ENCODE measurements around the gene AAMP.

DNA sequence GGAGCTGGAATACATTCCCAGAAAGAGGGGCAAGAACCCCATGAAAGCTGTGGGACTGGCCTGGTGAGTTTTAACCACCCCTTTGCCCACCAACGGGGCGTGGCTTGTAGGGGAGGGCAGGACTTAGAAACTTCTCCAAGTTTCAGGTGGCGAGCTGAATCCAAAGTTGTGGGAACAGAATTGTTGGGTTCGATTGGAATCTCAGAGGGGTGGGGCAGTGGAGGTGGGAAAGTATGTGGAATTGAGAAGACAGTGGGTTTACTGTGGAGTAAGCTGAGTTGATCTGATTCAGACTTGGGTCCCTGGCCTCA is 1.5 kb upstream of the AAMP start:
- TF ChIP-seq CTCF (conservative IDR thresholded peaks at IDR 0.05; ENCODE audit: low read depth in 2 of 2) (no peak), EZH2 (IDR thresholded peaks at IDR 0.05; ENCODE audit: low read depth, unreplicated experiment) (no peak), POLR2AphosphoS5 (IDR thresholded peaks at IDR 0.05; ENCODE audit: low read depth) (no peak), EZH2phosphoT487 (IDR thresholded peaks at IDR 0.05; ENCODE audit: unreplicated experiment) (no peak), JUNB (IDR thresholded peaks at IDR 0.05; ENCODE audit: unreplicated experiment) (no peak), NANOG (IDR thresholded peaks at IDR 0.05; ENCODE audit: borderline replicate concordance) (no peak)
- TF ChIP-seq, protein P1, sequence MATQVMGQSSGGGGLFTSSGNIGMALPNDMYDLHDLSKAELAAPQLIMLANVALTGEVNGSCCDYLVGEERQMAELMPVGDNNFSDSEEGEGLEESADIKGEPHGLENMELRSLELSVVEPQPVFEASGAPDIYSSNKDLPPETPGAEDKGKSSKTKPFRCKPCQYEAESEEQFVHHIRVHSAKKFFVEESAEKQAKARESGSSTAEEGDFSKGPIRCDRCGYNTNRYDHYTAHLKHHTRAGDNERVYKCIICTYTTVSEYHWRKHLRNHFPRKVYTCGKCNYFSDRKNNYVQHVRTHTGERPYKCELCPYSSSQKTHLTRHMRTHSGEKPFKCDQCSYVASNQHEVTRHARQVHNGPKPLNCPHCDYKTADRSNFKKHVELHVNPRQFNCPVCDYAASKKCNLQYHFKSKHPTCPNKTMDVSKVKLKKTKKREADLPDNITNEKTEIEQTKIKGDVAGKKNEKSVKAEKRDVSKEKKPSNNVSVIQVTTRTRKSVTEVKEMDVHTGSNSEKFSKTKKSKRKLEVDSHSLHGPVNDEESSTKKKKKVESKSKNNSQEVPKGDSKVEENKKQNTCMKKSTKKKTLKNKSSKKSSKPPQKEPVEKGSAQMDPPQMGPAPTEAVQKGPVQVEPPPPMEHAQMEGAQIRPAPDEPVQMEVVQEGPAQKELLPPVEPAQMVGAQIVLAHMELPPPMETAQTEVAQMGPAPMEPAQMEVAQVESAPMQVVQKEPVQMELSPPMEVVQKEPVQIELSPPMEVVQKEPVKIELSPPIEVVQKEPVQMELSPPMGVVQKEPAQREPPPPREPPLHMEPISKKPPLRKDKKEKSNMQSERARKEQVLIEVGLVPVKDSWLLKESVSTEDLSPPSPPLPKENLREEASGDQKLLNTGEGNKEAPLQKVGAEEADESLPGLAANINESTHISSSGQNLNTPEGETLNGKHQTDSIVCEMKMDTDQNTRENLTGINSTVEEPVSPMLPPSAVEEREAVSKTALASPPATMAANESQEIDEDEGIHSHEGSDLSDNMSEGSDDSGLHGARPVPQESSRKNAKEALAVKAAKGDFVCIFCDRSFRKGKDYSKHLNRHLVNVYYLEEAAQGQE (IDR thresholded peaks at IDR 0.05; ENCODE audit: unreplicated experiment): no peak

All from GM23338 (cell line).